IMR-90 (cell line): ENCODE results near the gene RASGRF2. TPM values are rescaled to one million over a fixed set of nuclear protein-coding genes. Genes with fewer than 3 reads are reported as not detected.

Experiments
- ATAC-seq: fragments of 200-7000 bp; cut with Tn5 transposase; 2 replicates; pipeline ENCODE4 v1.9.1; 2020; ENCODE audit warnings: low read depth, mild to moderate bottlenecking, moderate library complexity
- BruUV-seq: library from RNA; stranded (reverse); fragments of 400-500 nt; replicated peaks from 2 replicates; lab custom pipeline; 2021; lab: Mats Ljungman, UMichigan
- CTCF ChIA-PET: fragments of 300-600 bp; formaldehyde crosslinking; extraction: SDS; loops from one replicate; lab custom pipeline; 2021; ENCODE audit warnings: antibody characterized with exemption; lab: Yijun Ruan, JAX
- POLR2A ChIA-PET: fragments of 300-600 bp; sonication (Branson Sonifier 250); formaldehyde crosslinking; loops from one replicate; lab custom pipeline; 2022; ENCODE audit warnings: antibody characterized with exemption; ENCODE audit not compliant: unreplicated experiment; lab: Charles Lee
- DNase-seq: peaks from one replicate; pipeline ENCODE4 v3.0.0; 2013
- H2AFZ ChIP-seq: replicated peaks from 2 replicates; pipeline ENCODE3; 2013; ENCODE audit warnings: low read length, mild to moderate bottlenecking; ENCODE audit not compliant: poor library complexity
- H2AK5ac ChIP-seq: 2 replicates; pipeline ENCODE4 v1.6.1; 2013; ENCODE audit warnings: low read depth, low read length, inconsistent platforms
- H2AK9ac ChIP-seq: replicated peaks from 2 replicates; pipeline ENCODE3; 2013; ENCODE audit warnings: mild to moderate bottlenecking, low read depth, low read length, moderate library complexity; ENCODE audit not compliant: poor library complexity
- H2BK120ac ChIP-seq: 2 replicates; pipeline ENCODE4 v1.6.1; 2013; ENCODE audit warnings: low read depth, low read length, inconsistent platforms
- H2BK15ac ChIP-seq: 3 replicates; pipeline ENCODE4 v1.6.1; 2013; ENCODE audit warnings: low read depth, low read length, inconsistent platforms
- H2BK20ac ChIP-seq: 2 replicates; pipeline ENCODE4 v1.6.1; 2013; ENCODE audit warnings: low read depth, mild to moderate bottlenecking, inconsistent platforms, low read length, moderate library complexity
- H2BK5ac ChIP-seq: 2 replicates; pipeline ENCODE4 v1.6.1; 2013; ENCODE audit warnings: mild to moderate bottlenecking, low read depth, low read length, inconsistent platforms; ENCODE audit not compliant: poor library complexity, severe bottlenecking
- H3K14ac ChIP-seq: replicated peaks from 2 replicates; pipeline ENCODE4 v1.6.1; 2013; ENCODE audit warnings: low read depth, low read length, inconsistent platforms
- H3K18ac ChIP-seq: 2 replicates; pipeline ENCODE4 v1.6.1; 2013; ENCODE audit warnings: low read depth, low read length, control low read depth
- H3K23ac ChIP-seq: 2 replicates; pipeline ENCODE4 v1.6.1; 2013; ENCODE audit warnings: low read depth, low read length, inconsistent platforms
- H3K27ac ChIP-seq: 2 replicates; pipeline ENCODE4 v1.5.1; 2013; ENCODE audit warnings: mild to moderate bottlenecking, control low read depth, low read length; ENCODE audit not compliant: insufficient read depth
- H3K27me3 ChIP-seq: 2 replicates; pipeline ENCODE4 v1.6.1; 2013; ENCODE audit warnings: low read length; ENCODE audit not compliant: control insufficient read depth, insufficient read depth
- H3K36me3 ChIP-seq: 2 replicates; pipeline ENCODE4 v1.6.1; 2013; ENCODE audit warnings: low read length, mixed read lengths; ENCODE audit not compliant: control insufficient read depth, insufficient read depth
- H3K4ac ChIP-seq: 2 replicates; pipeline ENCODE4 v1.6.1; 2013; ENCODE audit warnings: low read depth, low read length, inconsistent platforms
- H3K4me1 ChIP-seq: 2 replicates; pipeline ENCODE4 v1.6.1; 2013; ENCODE audit warnings: low read length, mixed read lengths; ENCODE audit not compliant: control insufficient read depth, insufficient read depth
- H3K4me2 ChIP-seq: 2 replicates; pipeline ENCODE4 v1.6.1; 2013; ENCODE audit warnings: low read depth, mild to moderate bottlenecking, control low read depth, low read length, moderate library complexity
- H3K4me3 ChIP-seq: 2 replicates; pipeline ENCODE4 v1.5.1; 2013; ENCODE audit warnings: low read depth, mild to moderate bottlenecking, control low read depth, low read length, moderate library complexity; ENCODE audit not compliant: insufficient read depth
- H3K56ac ChIP-seq: 2 replicates; pipeline ENCODE4 v1.6.1; 2013; ENCODE audit warnings: low read length, inconsistent platforms; ENCODE audit not compliant: insufficient read depth; ENCODE audit errors: extremely low read depth
- H3K79me1 ChIP-seq, 2 experiments: 2 replicates each; pipeline ENCODE4 v1.6.1; 2013; ENCODE audit warnings: low read length in 2 of 2, inconsistent platforms in 1 of 2, low read depth in 1 of 2
- H3K9ac ChIP-seq: 2 replicates; pipeline ENCODE4 v1.6.1; 2013; ENCODE audit warnings: low read depth, low read length, control low read depth
- H3K9me1 ChIP-seq: 2 replicates; pipeline ENCODE4 v1.6.1; 2013; ENCODE audit warnings: low read length, inconsistent platforms; ENCODE audit not compliant: insufficient read depth
- H3K9me3 ChIP-seq: 2 replicates; pipeline ENCODE4 v1.6.1; 2013; ENCODE audit warnings: low read length; ENCODE audit not compliant: control insufficient read depth, insufficient read depth
- H4K20me1 ChIP-seq: 2 replicates; pipeline ENCODE4 v1.6.1; 2013; ENCODE audit warnings: low read length, inconsistent platforms; ENCODE audit not compliant: insufficient read depth
- H4K5ac ChIP-seq: 2 replicates; pipeline ENCODE4 v1.6.1; 2013; ENCODE audit warnings: mild to moderate bottlenecking, low read depth, low read length, control low read depth
- H4K8ac ChIP-seq, 2 experiments: 2 replicates each; pipeline ENCODE4 v1.6.1; 2013; ENCODE audit warnings: low read depth in 2 of 2, low read length in 2 of 2, control low read depth in 1 of 2, inconsistent platforms in 1 of 2
- H4K91ac ChIP-seq: 2 replicates; pipeline ENCODE4 v1.6.1; 2013; ENCODE audit warnings: low read depth, low read length, inconsistent platforms; ENCODE audit not compliant: insufficient read depth
- BHLHE40 ChIP-seq: fragments of 150-350 bp; IDR thresholded peaks from 2 replicates; pipeline ENCODE4 v1.6.1; 2016; ENCODE audit warnings: mild to moderate bottlenecking, low read depth, low read length
- CEBPB ChIP-seq: IDR thresholded peaks from 2 replicates; pipeline ENCODE4 v1.6.1; 2012; ENCODE audit warnings: low read depth, low read length, improper control_type of control experiment
- CHD1 ChIP-seq: IDR thresholded peaks from 2 replicates; pipeline ENCODE4 v1.6.1; 2012; ENCODE audit warnings: low read depth, low read length, improper control_type of control experiment
- MAFK ChIP-seq: IDR thresholded peaks from 2 replicates; pipeline ENCODE4 v1.6.1; 2012; ENCODE audit warnings: low read depth, low read length, improper control_type of control experiment
- NFE2L2 ChIP-seq: fragments of 150-350 bp; IDR thresholded peaks from 2 replicates; pipeline ENCODE4 v1.6.1; 2016; ENCODE audit warnings: low read depth, mild to moderate bottlenecking, low read length
- POLR2A ChIP-seq: IDR thresholded peaks from 2 replicates; pipeline ENCODE4 v1.6.1; 2012; ENCODE audit warnings: mild to moderate bottlenecking, low read depth, low read length
- RAD21 ChIP-seq: IDR thresholded peaks from 2 replicates; pipeline ENCODE4 v1.6.1; 2012; ENCODE audit warnings: low read length, improper control_type of control experiment
- RCOR1 ChIP-seq: IDR thresholded peaks from 2 replicates; pipeline ENCODE4 v1.6.1; 2012; ENCODE audit warnings: mild to moderate bottlenecking, low read length, improper control_type of control experiment; ENCODE audit not compliant: insufficient replicate concordance
- RFX5 ChIP-seq: IDR thresholded peaks from 2 replicates; pipeline ENCODE4 v1.8.0; 2012; ENCODE audit warnings: low read depth, mild to moderate bottlenecking, low read length, moderate library complexity
- WGBS, 2 experiments: methylation state at CpG; one replicate each; pipeline versions ENCODE4 v1.1.5 to v1.1.7; 2013; ENCODE audit warnings: missing lambda C conversion rate in 2 of 2; ENCODE audit not compliant: insufficient read length in 1 of 2; ENCODE audit errors: extremely low coverage in 2 of 2; 5-methylcytosine and 5-hydroxymethylcytosine counted together
- dilution Hi-C: fragments of 300-500 bp; cut with HindIII; formaldehyde crosslinking; loops from one replicate; pipeline ENCODE4 v1.14.3; 2018; ENCODE audit warnings: low sequenced_read_pairs; ENCODE audit not compliant: unreplicated experiment
- in situ Hi-C: fragments of 300-500 bp; cut with MboI; formaldehyde crosslinking; loops from 3 replicates; pipeline ENCODE4 v1.14.3; 2019; ENCODE audit warnings: low sequenced_read_pairs, inconsistent platforms, mixed read lengths
- intact Hi-C: fragments of 100-400 bp; cut with micrococcal nuclease; formaldehyde crosslinking; loops from 2 replicates; pipeline ENCODE4 v1.10.0; 2022
- polyA plus RNA-seq, 3 experiments: library from polyadenylated mRNA; depleted of rRNA; stranded (reverse); fragments of >200 nt; gene quantifications; 2 replicates each; pipeline ENCODE4 v1.2.3, GENCODE V29; 2012; ENCODE audit warnings: low replicate concordance in 1 of 3
- total RNA-seq: library from RNA; depleted of rRNA; stranded (reverse); fragments of >200 nt; gene quantifications from 2 replicates; pipeline ENCODE4 v1.2.3, GENCODE V29; 2012
- TF ChIP-seq, protein P1 (sequence below): fragments of 150-350 bp; IDR thresholded peaks from 2 replicates; pipeline ENCODE4 v1.6.1; 2017; ENCODE audit warnings: mild to moderate bottlenecking, antibody characterized with exemption, low read length, low read depth

The RASGRF2 gene
- total and polyA plus RNA-seq, 2 of the 4 experiments (the other 2 are of a cell fraction) = 2.9 to 5.0 TPM

DNA sequence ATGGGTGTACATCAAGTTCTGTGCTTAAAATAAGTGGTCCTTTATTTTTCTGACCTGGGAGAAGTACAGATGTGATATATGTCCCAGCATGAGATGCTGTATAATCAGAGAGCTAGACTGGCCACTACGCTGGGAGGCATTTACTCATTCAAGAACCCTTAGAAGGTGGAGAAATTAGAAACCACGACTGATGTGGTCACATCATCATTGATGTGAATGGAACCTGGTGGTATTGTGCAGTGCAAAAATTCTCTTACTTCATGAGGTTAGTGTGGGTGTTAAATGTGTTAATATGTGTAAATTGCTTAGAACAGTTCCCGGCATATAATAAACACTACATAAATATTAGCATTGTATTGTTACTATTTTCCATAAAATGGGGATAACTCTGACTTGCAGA, 203.5 kb downstream of the RASGRF2 start:
- intact Hi-C loops = loop anchor here (2.0 kb wide), 1 partner anchor 203 kb away; the partner anchor contains the start of gene RASGRF2
- H3K79me1 ChIP-seq = peaks cover 0 to 7% of the 10 kb centered on the region in 2 experiments; a peak in 3 of 4 replicates
- no peak overlapping the region for H2BK20ac ChIP-seq
- H3K4me3 ChIP-seq = no peak overlapping the region
- CTCF ChIA-PET = interaction anchor here (0.6 kb wide), 1 partner anchor 12 kb away, joined by 3 read pairs; no protein-coding TSS in a partner anchor
- H2AK9ac ChIP-seq = no peak overlapping the region
- dilution Hi-C loops = no loop called here
- no peak overlapping the region for H3K9ac ChIP-seq
- TF ChIP-seq NFE2L2 (no peak), MAFK (no peak), RAD21 (no peak), CHD1 (no peak), CEBPB (no peak), RFX5 (no peak), POLR2A (no peak), RCOR1 (no peak), BHLHE40 (no peak)
- TF ChIP-seq, protein P1, sequence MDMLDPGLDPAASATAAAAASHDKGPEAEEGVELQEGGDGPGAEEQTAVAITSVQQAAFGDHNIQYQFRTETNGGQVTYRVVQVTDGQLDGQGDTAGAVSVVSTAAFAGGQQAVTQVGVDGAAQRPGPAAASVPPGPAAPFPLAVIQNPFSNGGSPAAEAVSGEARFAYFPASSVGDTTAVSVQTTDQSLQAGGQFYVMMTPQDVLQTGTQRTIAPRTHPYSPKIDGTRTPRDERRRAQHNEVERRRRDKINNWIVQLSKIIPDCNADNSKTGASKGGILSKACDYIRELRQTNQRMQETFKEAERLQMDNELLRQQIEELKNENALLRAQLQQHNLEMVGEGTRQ = no peak
- H3K36me3 ChIP-seq = 0 out of 2 replicates have a peak, but pooled peaks cover 1% of the 10 kb centered on the region
- DNase-seq = no peak
- no peaks in the 10 kb centered on the region; the same call in 1 of the 2 replicates for H3K4me1 ChIP-seq
- in situ Hi-C loops = no loop called here
- H3K27ac ChIP-seq = no peak overlapping the region
- no peak overlapping the region for H2BK120ac ChIP-seq
- H4K8ac ChIP-seq = no peak overlapping the region
- no peak overlapping the region for H4K5ac ChIP-seq
- ATAC-seq = no peak
- no peaks in the 10 kb centered on the region for H3K27me3 ChIP-seq
- H3K9me3 ChIP-seq = no peaks in the 10 kb centered on the region
- H4K20me1 ChIP-seq = no peaks in the 10 kb centered on the region
- H3K56ac ChIP-seq = no peak overlapping the region
- no peak overlapping the region for H3K23ac ChIP-seq
- H2AK5ac ChIP-seq = no peak overlapping the region
- no peak overlapping the region for H3K4me2 ChIP-seq
- H2BK5ac ChIP-seq = no peak overlapping the region
- POLR2A ChIA-PET = no interaction called here
- H2AFZ ChIP-seq = no peak overlapping the region
- H2BK15ac ChIP-seq = no peak overlapping the region
- H3K14ac ChIP-seq = no peak overlapping the region
- no peak overlapping the region for H3K4ac ChIP-seq
- 100% methylated on average over 1 of the region's 3 CpGs; no CpG with 5 or more reads in 1 of the 2 experiments for WGBS, 2 experiments
- peaks cover 4% of the 10 kb centered on the region for H3K9me1 ChIP-seq
- BruUV-seq = no TSS peak
- H4K91ac ChIP-seq = no peak overlapping the region
- no peak overlapping the region for H3K18ac ChIP-seq
